SH-SY5Y (cell line): ENCODE measurements around the gene PERCC1.

Experiments used
- GATA2 ChIP-seq: IDR thresholded peaks from 2 replicates; pipeline ENCODE4 v1.6.1; 2011; ENCODE audit warnings: mild to moderate bottlenecking, low read depth, low read length
- GATA3 ChIP-seq: IDR thresholded peaks from 2 replicates; pipeline ENCODE4 v1.6.1; 2011; ENCODE audit warnings: low read depth, mild to moderate bottlenecking, low read length, moderate library complexity

DNA sequence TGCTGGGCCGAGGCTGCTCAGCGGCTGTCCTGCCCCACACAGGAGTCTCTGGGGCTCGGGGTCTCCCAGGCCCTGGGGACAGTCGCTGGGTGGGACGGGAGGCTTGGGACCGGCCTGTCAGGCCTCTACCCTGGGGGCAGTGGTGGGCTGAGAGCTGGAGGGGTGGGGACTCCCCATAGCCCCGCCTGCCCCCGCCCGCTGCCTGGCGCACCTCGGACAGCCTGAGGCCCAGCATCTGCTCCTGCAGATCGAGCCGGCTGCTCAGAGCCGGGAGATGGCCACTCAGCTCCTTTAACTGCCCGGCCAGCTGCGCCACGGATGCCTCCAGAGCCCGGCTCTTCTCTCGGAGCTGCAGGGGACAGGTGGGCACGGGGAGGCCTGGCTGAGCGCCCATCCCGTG lies 6.7 kb downstream of the PERCC1 start:
- TF ChIP-seq GATA2 (no peak), GATA3 (no peak)
